ENCODE results near the gene ACSM2B.
"Not testable (repeated sequence)": the region's sequence is repeated elsewhere in the genome, so short reads cannot be mapped to it uniquely, and the experiment has no call there.

ACSM2B gene

DNA sequence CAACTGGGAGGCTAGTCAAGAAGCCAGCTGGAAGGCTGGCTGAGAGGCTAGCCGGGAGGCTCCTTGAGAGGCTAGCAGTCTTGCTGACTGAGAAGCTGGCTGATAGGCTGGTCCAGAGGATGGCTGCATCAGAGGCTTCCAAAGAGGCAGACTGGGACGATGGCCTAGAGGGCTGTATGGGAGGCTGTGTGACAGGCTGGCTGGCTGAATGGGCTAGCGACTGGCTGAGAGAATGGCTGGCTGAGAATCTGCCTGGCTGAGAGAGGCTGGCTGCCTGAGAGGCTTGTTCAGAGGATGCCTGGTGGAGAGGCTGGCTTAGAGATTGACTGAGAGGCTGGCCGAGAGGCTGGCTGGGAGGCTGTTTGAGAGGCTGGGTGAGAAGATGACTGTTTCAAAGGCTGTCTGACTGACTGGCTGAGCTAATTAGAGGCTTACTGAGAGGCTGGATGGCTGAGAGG, 34.8 kb upstream of the ACSM2B start:
- Histone ChIP-seq H3K4me1 (ENCODE audit: insufficient read depth, low read length) (no peaks in the 10 kb centered on the region), H3K9me3 (ENCODE audit: control insufficient read depth, insufficient read depth, low read length) (no peaks in the 10 kb centered on the region), H3K36me3 (ENCODE audit: insufficient read depth, low read length) (no peaks in the 10 kb centered on the region), H3K9ac (ENCODE audit: low read depth, low read length) (no peak overlapping the region)

DNA sequence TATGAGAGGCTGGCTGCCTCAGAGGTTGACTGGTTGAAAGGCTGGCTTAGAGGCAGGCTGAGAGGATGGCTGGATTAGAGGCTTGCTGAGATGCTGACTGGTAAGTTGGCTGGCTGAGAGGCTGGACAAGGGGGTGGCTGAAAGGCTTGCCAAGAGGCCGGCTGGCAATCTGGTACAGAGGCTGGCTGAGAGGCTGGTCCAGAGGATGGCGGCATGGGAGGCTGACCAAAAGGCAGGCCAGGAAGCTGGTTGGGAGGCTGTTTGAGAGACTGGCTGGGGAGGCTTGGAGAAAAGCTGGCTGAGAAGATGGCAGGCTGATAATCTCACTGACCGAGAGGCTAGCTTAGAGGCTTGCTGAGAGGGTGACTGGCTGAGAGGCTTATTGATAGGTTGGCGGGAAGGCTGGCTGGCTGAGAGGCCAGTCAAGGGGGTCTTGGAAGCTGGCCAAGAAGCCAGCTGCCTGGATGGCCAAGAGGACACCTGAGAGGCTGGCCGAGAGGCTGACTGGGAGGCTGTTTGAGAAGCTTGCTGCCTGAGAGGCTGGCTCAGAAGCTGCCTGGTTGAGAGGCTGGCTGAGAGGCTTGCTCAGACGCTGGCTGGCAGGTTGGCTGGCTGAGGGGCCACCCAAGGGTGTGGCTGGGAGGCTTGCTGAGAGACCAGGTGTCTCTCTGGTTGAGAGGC, 34.2 kb upstream of the ACSM2B start:
- Histone ChIP-seq H3K4me1 (ENCODE audit: insufficient read depth, low read length) (no peaks in the 10 kb centered on the region), H3K36me3 (ENCODE audit: insufficient read depth, low read length) (no peaks in the 10 kb centered on the region), H3K9me3 (ENCODE audit: control insufficient read depth, insufficient read depth, low read length) (no peaks in the 10 kb centered on the region), H3K9ac (ENCODE audit: low read depth, low read length) (no peak overlapping the region)

DNA sequence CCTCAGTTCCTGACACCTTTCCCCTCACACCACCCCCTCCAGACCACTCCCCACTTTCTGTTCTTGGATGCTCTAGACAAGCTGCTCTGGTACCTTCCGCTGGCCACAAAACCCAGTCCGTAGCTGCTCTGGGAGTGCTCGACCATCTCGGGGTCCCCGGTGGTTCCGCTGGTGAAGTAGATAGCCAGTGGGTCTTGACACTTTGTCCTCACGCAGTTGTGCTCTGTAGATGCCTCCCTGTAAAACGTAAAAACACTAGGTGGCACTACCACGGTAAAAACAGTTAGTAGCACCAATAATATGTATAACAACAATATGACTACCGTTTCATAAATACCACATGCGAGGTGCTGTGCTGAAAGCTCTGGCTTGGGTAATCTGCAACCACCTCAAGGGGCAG, 26.0 kb upstream of the ACSM2B start:
- not testable (repeated sequence) for H3K36me3 ChIP-seq (ENCODE audit: insufficient read depth, low read length); H3K9me3 ChIP-seq (ENCODE audit: control insufficient read depth, insufficient read depth, low read length); H3K4me1 ChIP-seq (ENCODE audit: insufficient read depth, low read length); H3K9ac ChIP-seq (ENCODE audit: low read depth, low read length)

DNA sequence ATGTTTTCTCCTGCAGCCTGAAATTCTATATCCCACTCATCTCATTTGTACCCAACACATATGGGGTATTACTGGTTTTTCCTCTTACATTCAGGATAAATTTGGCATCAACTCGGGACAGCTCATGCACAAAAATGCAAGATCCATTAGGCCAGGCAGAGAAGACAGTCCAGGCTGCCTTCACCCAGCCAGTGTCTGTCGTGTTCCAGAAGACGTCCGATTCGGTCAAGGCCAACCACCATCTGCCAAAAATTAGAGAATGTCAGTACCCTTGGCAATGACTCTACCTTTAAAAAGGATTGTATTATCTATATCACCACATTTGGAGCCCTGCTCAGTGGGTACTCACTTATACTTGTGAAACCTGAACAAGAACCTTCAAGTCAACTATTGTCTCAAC, 23.3 kb upstream of the ACSM2B start:
- not testable (repeated sequence) for H3K4me1 ChIP-seq (ENCODE audit: insufficient read depth, low read length); H3K9me3 ChIP-seq (ENCODE audit: control insufficient read depth, insufficient read depth, low read length); H3K9ac ChIP-seq (ENCODE audit: low read depth, low read length); H3K36me3 ChIP-seq (ENCODE audit: insufficient read depth, low read length)

DNA sequence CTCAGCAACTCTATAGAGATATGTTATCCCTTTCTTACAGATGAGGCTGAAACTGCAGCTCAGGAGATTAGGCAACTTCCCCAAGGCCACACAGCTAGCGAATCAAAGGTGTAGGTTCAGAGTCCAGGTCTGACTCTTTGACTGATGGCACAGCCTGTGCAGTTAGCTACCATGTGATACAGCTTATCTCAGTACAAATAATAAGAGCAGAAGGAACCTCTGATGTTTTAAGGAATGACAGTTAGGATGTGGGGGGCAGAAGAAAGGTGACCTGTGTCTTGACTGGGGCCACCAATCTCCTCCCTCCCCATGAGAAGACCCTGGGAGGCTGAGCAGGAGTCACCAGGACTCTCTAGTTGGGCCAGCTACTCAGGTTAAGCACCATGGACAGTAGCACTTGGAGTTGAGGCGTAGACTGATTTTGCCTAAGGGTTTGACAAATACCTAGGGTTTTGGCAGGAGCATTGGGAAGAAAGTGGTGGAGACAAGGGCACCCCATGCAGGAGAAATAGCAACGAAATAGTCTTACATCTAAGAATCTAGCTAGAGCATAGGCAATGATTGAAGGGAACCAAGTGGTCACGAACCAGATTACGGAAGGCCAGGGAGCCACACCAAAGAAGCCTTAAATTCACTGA, 22.8 kb upstream of the ACSM2B start:
- Histone ChIP-seq H3K9me3 (ENCODE audit: control insufficient read depth, insufficient read depth, low read length) (no peaks in the 10 kb centered on the region), H3K4me1 (ENCODE audit: insufficient read depth, low read length) (no peaks in the 10 kb centered on the region), H3K9ac (ENCODE audit: low read depth, low read length) (no peak overlapping the region), H3K36me3 (ENCODE audit: insufficient read depth, low read length) (no peaks in the 10 kb centered on the region)

DNA sequence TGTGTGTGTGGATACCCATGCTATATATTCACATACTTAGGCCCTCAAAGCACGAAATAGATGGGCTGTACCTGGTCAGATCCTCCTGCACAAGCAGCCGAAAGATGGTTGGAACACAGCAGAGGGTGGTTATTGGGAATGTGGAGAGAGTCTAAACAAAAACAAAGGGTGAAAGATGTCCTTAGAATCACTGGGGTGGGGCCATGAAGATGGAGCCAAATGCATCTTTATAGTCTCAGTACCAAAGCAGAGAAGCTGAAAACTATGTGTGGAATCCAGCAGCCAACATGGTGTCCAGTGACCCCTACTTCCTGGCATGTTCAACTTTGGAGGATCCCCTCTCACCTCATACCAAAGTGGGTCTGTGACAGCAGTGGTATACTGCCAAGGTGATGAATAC, 19.5 kb upstream of the ACSM2B start:
- H3K9me3 ChIP-seq (ENCODE audit: control insufficient read depth, insufficient read depth, low read length); H3K36me3 ChIP-seq (ENCODE audit: insufficient read depth, low read length); H3K9ac ChIP-seq (ENCODE audit: low read depth, low read length); H3K4me1 ChIP-seq (ENCODE audit: insufficient read depth, low read length): not testable (repeated sequence)

DNA sequence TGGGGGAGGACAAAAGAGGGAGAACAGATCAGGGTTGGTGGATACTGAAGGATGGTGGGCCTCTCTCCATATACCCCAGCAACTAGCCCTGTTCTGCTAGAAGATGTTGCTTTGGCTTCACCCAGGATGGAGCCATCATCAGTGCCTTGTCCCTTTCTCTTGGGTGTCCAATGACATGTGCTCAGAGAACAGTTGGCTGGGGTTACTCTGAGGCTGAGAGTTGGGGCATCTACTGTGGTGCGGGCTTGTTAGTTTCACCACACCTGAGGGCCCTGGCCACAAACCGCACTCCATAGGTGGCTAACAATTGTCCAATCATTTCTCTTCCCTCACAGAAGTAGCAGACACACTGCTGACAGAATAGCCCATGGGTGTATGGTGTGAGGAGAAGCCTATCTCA, 18.9 kb upstream of the ACSM2B start:
- H3K9ac ChIP-seq (ENCODE audit: low read depth, low read length); H3K9me3 ChIP-seq (ENCODE audit: control insufficient read depth, insufficient read depth, low read length); H3K4me1 ChIP-seq (ENCODE audit: insufficient read depth, low read length); H3K36me3 ChIP-seq (ENCODE audit: insufficient read depth, low read length): not testable (repeated sequence)

DNA sequence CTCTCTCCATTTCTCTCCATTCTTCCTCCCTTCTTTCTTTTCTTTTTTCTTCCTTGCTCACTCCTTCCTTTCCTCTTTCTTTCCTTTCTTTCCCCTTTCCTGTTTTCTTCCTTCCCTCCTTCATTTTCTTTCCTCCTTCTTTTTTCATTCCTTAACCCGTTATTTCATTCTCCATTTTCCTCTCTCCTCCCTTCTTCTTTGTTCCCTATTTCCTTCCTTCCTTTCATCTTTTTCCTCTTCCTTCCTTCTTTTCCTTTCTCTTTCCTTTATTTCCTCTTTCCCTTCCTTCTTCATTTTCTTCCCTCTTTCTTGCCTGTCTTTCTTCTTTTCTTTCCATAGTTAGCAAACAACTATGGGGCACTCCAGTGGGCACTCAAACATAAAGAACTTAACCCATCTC, 16.6 kb upstream of the ACSM2B start:
- not testable (repeated sequence) for H3K9me3 ChIP-seq (ENCODE audit: control insufficient read depth, insufficient read depth, low read length); H3K4me1 ChIP-seq (ENCODE audit: insufficient read depth, low read length); H3K36me3 ChIP-seq (ENCODE audit: insufficient read depth, low read length); H3K9ac ChIP-seq (ENCODE audit: low read depth, low read length)

DNA sequence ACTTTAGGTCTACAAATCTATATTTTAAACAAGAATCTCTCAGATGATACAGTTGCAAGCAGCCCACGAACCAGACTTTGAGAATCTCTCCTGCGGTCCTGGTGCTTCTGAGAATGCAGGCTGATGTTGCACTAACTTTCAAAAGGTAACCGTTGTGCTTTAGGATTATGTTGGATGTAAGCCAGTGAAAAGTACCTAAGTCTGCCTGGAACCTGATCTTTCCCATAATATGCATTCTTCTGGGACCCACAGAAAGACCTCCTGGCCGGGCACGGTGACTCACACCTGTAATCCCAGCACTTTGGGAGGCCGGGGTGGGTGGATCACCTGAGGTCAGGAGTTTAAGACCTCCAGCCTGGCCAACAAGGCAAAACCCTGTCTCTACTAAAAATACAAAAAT, 13.3 kb upstream of the ACSM2B start:
- H3K4me1 ChIP-seq (ENCODE audit: insufficient read depth, low read length); H3K36me3 ChIP-seq (ENCODE audit: insufficient read depth, low read length); H3K9ac ChIP-seq (ENCODE audit: low read depth, low read length); H3K9me3 ChIP-seq (ENCODE audit: control insufficient read depth, insufficient read depth, low read length): not testable (repeated sequence)

DNA sequence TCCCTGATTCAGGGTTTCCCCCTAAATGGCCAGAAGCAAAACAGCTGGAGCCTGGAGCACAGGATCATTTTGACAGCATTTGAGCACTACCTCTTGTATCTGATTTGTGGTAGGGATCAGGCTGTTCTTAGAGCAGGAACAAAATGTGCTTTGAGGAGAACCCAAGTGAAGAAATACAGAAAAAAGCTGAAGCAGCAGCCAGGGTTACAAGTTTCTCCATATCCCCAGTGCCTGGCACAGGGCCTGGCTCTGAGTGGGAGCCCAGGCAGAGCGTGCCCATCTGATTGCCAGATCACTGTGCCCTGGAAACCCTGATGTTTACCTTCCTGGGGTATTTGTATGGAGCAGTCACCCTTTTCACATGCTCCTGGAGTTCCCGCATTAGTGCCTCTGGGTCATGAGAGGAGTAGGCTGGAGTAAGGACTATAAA, 11.5 kb upstream of the ACSM2B start:
- not testable (repeated sequence) for H3K36me3 ChIP-seq (ENCODE audit: insufficient read depth, low read length); H3K9me3 ChIP-seq (ENCODE audit: control insufficient read depth, insufficient read depth, low read length); H3K4me1 ChIP-seq (ENCODE audit: insufficient read depth, low read length); H3K9ac ChIP-seq (ENCODE audit: low read depth, low read length)

DNA sequence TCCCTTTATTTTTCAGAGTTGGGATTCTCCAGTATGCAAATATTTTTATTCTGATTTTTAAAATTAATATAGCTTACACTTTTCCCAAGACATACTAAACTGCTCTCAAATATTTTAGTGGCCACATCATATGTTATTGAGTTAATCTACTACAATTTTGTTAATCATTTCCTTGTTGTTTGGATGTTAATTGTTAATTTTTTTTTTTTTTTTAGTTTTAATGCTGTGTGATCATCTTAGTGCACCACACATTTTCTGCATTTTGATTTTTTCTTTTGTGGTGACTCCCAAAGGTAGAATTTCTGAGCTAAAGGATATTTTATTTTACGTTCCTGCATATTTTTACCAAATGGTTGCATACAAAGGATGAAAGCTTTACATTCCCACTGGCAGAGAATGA, 10.5 kb upstream of the ACSM2B start:
- not testable (repeated sequence) for H3K4me1 ChIP-seq (ENCODE audit: insufficient read depth, low read length); H3K36me3 ChIP-seq (ENCODE audit: insufficient read depth, low read length); H3K9ac ChIP-seq (ENCODE audit: low read depth, low read length); H3K9me3 ChIP-seq (ENCODE audit: control insufficient read depth, insufficient read depth, low read length)

DNA sequence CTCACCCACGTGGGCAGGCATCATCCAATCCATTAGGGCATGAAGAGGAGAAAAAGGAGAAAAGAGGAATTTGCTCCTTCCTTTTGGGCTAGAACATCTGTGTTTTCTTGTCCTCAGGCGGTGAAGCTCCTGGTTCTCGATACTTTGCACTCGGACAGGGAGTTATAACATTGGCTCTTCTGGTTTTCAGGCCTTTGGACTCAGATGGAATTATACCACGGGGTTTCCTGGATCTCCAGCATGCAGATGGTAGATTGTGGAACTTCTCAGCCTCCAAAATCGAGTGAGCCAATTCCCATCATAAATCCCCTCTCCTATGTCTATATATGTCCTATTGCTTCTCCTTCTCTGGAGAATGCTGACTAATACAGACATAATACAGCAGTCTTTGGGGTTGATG, 9.9 kb upstream of the ACSM2B start:
- not testable (repeated sequence) for H3K36me3 ChIP-seq (ENCODE audit: insufficient read depth, low read length); H3K9me3 ChIP-seq (ENCODE audit: control insufficient read depth, insufficient read depth, low read length); H3K4me1 ChIP-seq (ENCODE audit: insufficient read depth, low read length); H3K9ac ChIP-seq (ENCODE audit: low read depth, low read length)

DNA sequence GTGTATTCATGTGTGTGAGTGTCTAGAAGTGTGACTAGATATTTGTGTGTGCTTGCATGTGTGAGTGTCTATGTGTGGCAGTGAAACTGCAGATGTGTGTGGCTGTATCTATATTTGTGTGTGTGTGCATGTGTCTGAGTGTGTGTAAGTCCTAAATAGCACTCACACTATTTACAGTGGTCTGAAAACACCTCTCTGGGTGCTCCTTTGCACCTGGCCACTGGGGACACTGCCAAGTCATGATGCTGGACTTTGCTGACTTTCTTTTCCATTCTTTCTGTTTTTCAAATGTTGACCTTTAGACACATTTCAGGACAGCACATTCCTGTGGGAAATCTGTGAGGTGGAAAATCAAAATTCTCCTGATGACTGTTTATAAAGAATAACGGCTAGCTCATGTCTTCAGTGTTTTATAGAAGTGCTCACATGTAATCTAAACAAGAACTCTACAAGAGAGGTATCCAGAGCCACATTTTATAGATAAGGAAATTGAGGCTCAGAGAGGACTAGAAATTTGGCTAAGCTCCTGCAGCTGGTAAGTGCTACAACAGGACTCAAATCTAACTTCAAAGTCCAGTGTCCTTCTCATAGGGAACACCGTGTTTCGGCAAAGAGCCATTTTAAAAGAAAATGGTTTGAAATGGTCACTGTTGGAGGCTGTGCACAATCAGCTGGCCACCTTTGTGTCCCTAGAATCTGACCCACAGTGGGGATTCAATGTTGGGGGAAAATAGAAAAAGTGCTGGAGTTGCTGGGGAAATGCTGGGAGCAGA, 4.5 kb upstream of the ACSM2B start:
- not testable (repeated sequence) for H3K9me3 ChIP-seq (ENCODE audit: control insufficient read depth, insufficient read depth, low read length); H3K4me1 ChIP-seq (ENCODE audit: insufficient read depth, low read length); H3K9ac ChIP-seq (ENCODE audit: low read depth, low read length); H3K36me3 ChIP-seq (ENCODE audit: insufficient read depth, low read length)

DNA sequence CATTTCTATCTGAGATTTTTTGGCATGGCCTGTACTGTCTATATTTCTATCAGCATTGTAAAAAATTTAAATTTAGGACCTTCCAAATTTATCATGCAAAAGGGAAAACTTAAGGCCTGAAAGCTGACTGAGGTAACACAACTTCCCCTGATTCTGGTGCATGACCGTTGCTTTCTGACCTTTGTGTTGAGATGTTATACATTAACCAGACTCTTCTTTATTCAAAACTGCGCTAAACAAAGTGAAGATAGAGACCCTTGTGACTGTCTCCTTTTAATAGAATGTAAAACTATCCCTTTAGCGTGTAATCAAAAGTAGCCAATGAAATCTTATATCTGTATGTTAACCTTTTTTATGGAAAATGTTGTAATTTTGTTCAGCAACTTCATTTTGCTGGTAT, 1.9 kb upstream of the ACSM2B start:
- H3K9me3 ChIP-seq (ENCODE audit: control insufficient read depth, insufficient read depth, low read length); H3K36me3 ChIP-seq (ENCODE audit: insufficient read depth, low read length); H3K9ac ChIP-seq (ENCODE audit: low read depth, low read length); H3K4me1 ChIP-seq (ENCODE audit: insufficient read depth, low read length): not testable (repeated sequence)

DNA sequence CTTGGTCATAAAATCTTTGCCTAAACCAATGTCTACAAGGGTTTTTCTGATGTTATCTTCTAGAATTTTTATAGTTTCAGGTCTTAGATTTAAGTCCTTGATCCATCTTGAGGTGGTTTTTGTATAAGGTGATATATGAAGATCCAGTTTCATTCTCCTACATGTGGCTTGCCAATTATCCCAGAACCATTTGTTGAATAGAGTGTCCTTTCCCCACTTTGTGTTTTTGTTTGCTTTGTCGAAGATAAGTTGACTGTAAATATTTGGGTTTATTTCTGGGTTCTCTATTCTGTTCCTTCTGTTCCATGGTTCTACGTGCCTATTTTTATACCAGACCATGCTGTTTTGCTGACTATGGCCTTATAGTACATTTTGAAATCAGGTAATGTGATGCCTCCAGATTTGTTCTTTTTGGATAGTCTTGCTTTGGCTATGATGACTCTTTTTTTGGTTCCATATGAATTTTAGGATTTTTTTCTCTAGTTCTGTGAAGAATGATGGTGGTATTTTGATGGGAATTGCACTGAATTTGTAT, 7.0 kb downstream of the ACSM2B start:
- H3K36me3 ChIP-seq (ENCODE audit: insufficient read depth, low read length); H3K9me3 ChIP-seq (ENCODE audit: control insufficient read depth, insufficient read depth, low read length); H3K9ac ChIP-seq (ENCODE audit: low read depth, low read length); H3K4me1 ChIP-seq (ENCODE audit: insufficient read depth, low read length): not testable (repeated sequence)

Data from ES-I3 (cell line).